Activated CD8-positive, alpha-beta memory T cell treated with anti-CD3 and anti-CD28 coated beads, Interleukin-2, amount 50 U/mL, for 48 hours (primary cell): ENCODE measurements around the gene CRYGN.

ENCODE experiments used
- DNase-seq: peaks from one replicate; pipeline ENCODE4 v3.0.0-alpha.2; 2020

Gene CRYGN

GRCh38 chr7:151459726-151460473 is 20.0 kb upstream of the CRYGN start:
- DNase-seq, result no peak

GRCh38 chr7:151457534-151457933 is 17.6 kb upstream of the CRYGN start:
- DNase-seq, result no peak

- DNase-seq, result no peak
Observed at GRCh38 chr7:151456782-151457181, 16.8 kb upstream of the CRYGN start.

- DNase-seq, result peak; percentile 40
Observed at GRCh38 chr7:151456276-151456675, 16.3 kb upstream of the CRYGN start.

GRCh38 chr7:151455690-151456089 is 15.7 kb upstream of the CRYGN start:
- DNase-seq, result no peak

GRCh38 chr7:151454932-151455530 is 15.1 kb upstream of the CRYGN start:
- DNase-seq, result peak; percentile 37

GRCh38 chr7:151454305-151454704 is 14.4 kb upstream of the CRYGN start:
- no peak for DNase-seq

- peak; percentile 41 for DNase-seq
Observed at GRCh38 chr7:151453326-151453791, 13.4 kb upstream of the CRYGN start.

- DNase-seq, result peak; percentile 42
Observed at GRCh38 chr7:151452680-151453325, 12.9 kb upstream of the CRYGN start.

- DNase-seq, result peak; percentile 47
Observed at GRCh38 chr7:151451626-151452571, 12.0 kb upstream of the CRYGN start.

- no peak for DNase-seq
Observed at GRCh38 chr7:151451156-151451555, 11.2 kb upstream of the CRYGN start.

- no peak for DNase-seq
Observed at GRCh38 chr7:151449990-151450389, 10.0 kb upstream of the CRYGN start.

- DNase-seq, result peak; percentile 88
Observed at GRCh38 chr7:151448261-151449252, 8.6 kb upstream of the CRYGN start.

GRCh38 chr7:151447901-151448260 is 7.9 kb upstream of the CRYGN start:
- DNase-seq, result no peak

GRCh38 chr7:151447312-151447711 is 7.4 kb upstream of the CRYGN start:
- no peak for DNase-seq

GRCh38 chr7:151446412-151446811 is 6.5 kb upstream of the CRYGN start:
- DNase-seq, result no peak

- DNase-seq, result no peak
Observed at GRCh38 chr7:151444632-151445031, 4.7 kb upstream of the CRYGN start.

GRCh38 chr7:151442776-151443496 is 3.0 kb upstream of the CRYGN start:
- DNase-seq, result no peak

GRCh38 chr7:151440799-151441445 is 981 bp upstream of the CRYGN start:
- DNase-seq, result no peak

GRCh38 chr7:151438864-151439601 is 908 bp downstream of the CRYGN start:
- DNase-seq, result no peak
